HEK293 (cell line): ENCODE measurements around the gene LHX6.

Source experiments
- CTCF ChIA-PET: fragments of 350-600 bp; formaldehyde crosslinking; extraction: SDS; loops from one replicate; lab custom pipeline; 2021; ENCODE audit warnings: antibody characterized with exemption; lab: Yijun Ruan, JAX
- POLR2A ChIA-PET: fragments of 300-600 bp; formaldehyde crosslinking; extraction: SDS; loops from one replicate; lab custom pipeline; 2020; ENCODE audit warnings: antibody characterized with exemption, inconsistent platforms; lab: Yijun Ruan, JAX
- H3K27ac ChIP-seq: fragments of 200-500 bp; sonication (Bioruptor generic); 2 replicates; pipeline ENCODE4 v1.5.1; 2014; ENCODE audit warnings: low read depth, low read length, control low read depth, inconsistent platforms; ENCODE audit errors: extremely low read depth
- H3K36me3 ChIP-seq, 2 experiments: fragments of 200-500 bp in 1 of 2; sonication (Bioruptor generic) in 1 of 2; 1 replicate in 1 of 2; 2 replicates in 1 of 2; pipeline ENCODE4 v1.5.1; 2014 to 2017; ENCODE audit warnings: inconsistent platforms in 2 of 2, low read length in 2 of 2; ENCODE audit not compliant: control insufficient read depth in 2 of 2, insufficient read depth in 1 of 2
- H3K4me1 ChIP-seq: fragments of 200-500 bp; sonication (Bioruptor generic); 2 replicates; pipeline ENCODE4 v1.5.1; 2014; ENCODE audit warnings: mild to moderate bottlenecking, low read length, inconsistent platforms; ENCODE audit not compliant: control insufficient read depth, insufficient read depth
- H3K4me3 ChIP-seq: 2 replicates; pipeline ENCODE4 v1.5.1; 2011; ENCODE audit warnings: low read depth, mild to moderate bottlenecking, control low read depth, low read length, moderate library complexity
- H3K9me3 ChIP-seq: fragments of 200-500 bp; sonication (Bioruptor generic); 2 replicates; pipeline ENCODE4 v1.5.1; 2014; ENCODE audit warnings: low read depth, low read length, inconsistent platforms; ENCODE audit not compliant: control insufficient read depth, insufficient read depth
- HOXA7 ChIP-seq: sonication (generic); formaldehyde crosslinking; IDR thresholded peaks from 2 replicates; pipeline ENCODE4 v1.8.1; 2022; ENCODE audit warnings: missing genetic modification reagents, borderline replicate concordance
- HOXD13 ChIP-seq: sonication (generic); formaldehyde crosslinking; IDR thresholded peaks from 2 replicates; pipeline ENCODE4 v1.8.0; 2022; ENCODE audit warnings: missing genetic modification reagents, borderline replicate concordance
- PRDM4 ChIP-seq: fragments of 450-650 bp; formaldehyde crosslinking; IDR thresholded peaks from 2 replicates; pipeline ENCODE4 v1.5.1; 2017; ENCODE audit warnings: missing biosample characterization, missing genetic modification characterization
- TRIM28 ChIP-seq: IDR thresholded peaks from 2 replicates; pipeline ENCODE4 v1.6.1; 2011; ENCODE audit warnings: low read length, control low read depth, borderline replicate concordance
- ZBTB20 ChIP-seq: fragments of 450-650 bp; formaldehyde crosslinking; IDR thresholded peaks from 2 replicates; pipeline ENCODE4 v1.5.1; 2016; ENCODE audit warnings: missing biosample characterization, missing genetic modification characterization
- ZBTB48 ChIP-seq: fragments of 450-650 bp; formaldehyde crosslinking; IDR thresholded peaks from 2 replicates; pipeline ENCODE4 v1.5.1; 2016; ENCODE audit warnings: missing biosample characterization, missing genetic modification characterization
- ZNF133 ChIP-seq: fragments of 450-650 bp; formaldehyde crosslinking; IDR thresholded peaks from 2 replicates; pipeline ENCODE4 v1.5.1; 2016; ENCODE audit warnings: missing biosample characterization, missing genetic modification characterization
- ZNF157 ChIP-seq: fragments of 450-650 bp; formaldehyde crosslinking; IDR thresholded peaks from 2 replicates; pipeline ENCODE4 v1.5.1; 2016; ENCODE audit warnings: missing biosample characterization, missing genetic modification characterization
- ZNF2 ChIP-seq: fragments of 450-650 bp; formaldehyde crosslinking; IDR thresholded peaks from 2 replicates; pipeline ENCODE4 v1.5.1; 2016; ENCODE audit warnings: missing biosample characterization, missing genetic modification characterization
- ZNF416 ChIP-seq: fragments of 450-650 bp; formaldehyde crosslinking; IDR thresholded peaks from 2 replicates; pipeline ENCODE4 v1.5.1; 2016; ENCODE audit warnings: missing biosample characterization, missing genetic modification characterization
- ZNF426 ChIP-seq: fragments of 450-650 bp; formaldehyde crosslinking; IDR thresholded peaks from 2 replicates; pipeline ENCODE4 v1.5.1; 2017; ENCODE audit warnings: missing biosample characterization, missing genetic modification characterization, mild to moderate bottlenecking, inconsistent platforms, moderate library complexity
- ZNF501 ChIP-seq: fragments of 450-650 bp; formaldehyde crosslinking; IDR thresholded peaks from 2 replicates; pipeline ENCODE4 v1.5.1; 2016; ENCODE audit warnings: missing biosample characterization, missing genetic modification characterization
- ZNF561 ChIP-seq: fragments of 450-650 bp; IDR thresholded peaks from 2 replicates; pipeline ENCODE4 v1.5.1; 2018; ENCODE audit warnings: missing biosample characterization, missing genetic modification characterization, borderline replicate concordance
- ZNF658 ChIP-seq: fragments of 450-650 bp; formaldehyde crosslinking; IDR thresholded peaks from 2 replicates; pipeline ENCODE4; 2016; ENCODE audit warnings: missing biosample characterization, missing genetic modification characterization
- ZNF692 ChIP-seq: fragments of 450-650 bp; formaldehyde crosslinking; IDR thresholded peaks from 2 replicates; pipeline ENCODE4 v1.5.1; 2016; ENCODE audit warnings: missing biosample characterization, missing genetic modification characterization
- ZSCAN4 ChIP-seq: fragments of 450-650 bp; formaldehyde crosslinking; IDR thresholded peaks from 2 replicates; pipeline ENCODE4 v1.5.1; 2017; ENCODE audit warnings: missing biosample characterization, missing genetic modification characterization
- TF ChIP-seq, protein P1 (sequence below): fragments of 450-650 bp; formaldehyde crosslinking; IDR thresholded peaks from 2 replicates; pipeline ENCODE4 v1.5.1; 2017; ENCODE audit warnings: missing biosample characterization, missing genetic modification characterization
- TF ChIP-seq, protein P2 (sequence below): fragments of 450-650 bp; formaldehyde crosslinking; conservative IDR thresholded peaks from 2 replicates; pipeline ENCODE4 v1.5.1; 2016; ENCODE audit warnings: low read depth, missing biosample characterization, missing genetic modification characterization

Gene LHX6

GRCh38 chr9:122201641-122202040 is 27.1 kb downstream of the LHX6 start:
- TF ChIP-seq, protein P1, sequence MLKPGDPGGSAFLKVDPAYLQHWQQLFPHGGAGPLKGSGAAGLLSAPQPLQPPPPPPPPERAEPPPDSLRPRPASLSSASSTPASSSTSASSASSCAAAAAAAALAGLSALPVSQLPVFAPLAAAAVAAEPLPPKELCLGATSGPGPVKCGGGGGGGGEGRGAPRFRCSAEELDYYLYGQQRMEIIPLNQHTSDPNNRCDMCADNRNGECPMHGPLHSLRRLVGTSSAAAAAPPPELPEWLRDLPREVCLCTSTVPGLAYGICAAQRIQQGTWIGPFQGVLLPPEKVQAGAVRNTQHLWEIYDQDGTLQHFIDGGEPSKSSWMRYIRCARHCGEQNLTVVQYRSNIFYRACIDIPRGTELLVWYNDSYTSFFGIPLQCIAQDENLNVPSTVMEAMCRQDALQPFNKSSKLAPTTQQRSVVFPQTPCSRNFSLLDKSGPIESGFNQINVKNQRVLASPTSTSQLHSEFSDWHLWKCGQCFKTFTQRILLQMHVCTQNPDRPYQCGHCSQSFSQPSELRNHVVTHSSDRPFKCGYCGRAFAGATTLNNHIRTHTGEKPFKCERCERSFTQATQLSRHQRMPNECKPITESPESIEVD (tag by site-specific recombination): no peak
- TF ChIP-seq ZBTB20 (tag by site-specific recombination) (no peak), ZNF2 (tag by site-specific recombination) (no peak), ZNF501 (tag by site-specific recombination) (no peak), PRDM4 (no peak), ZBTB48 (tag by site-specific recombination) (no peak), ZNF133 (tag by site-specific recombination) (no peak), ZSCAN4 (tag by site-specific recombination) (no peak), TRIM28 (no peak), HOXD13 (no peak), ZNF157 (no peak), ZNF658 (tag by site-specific recombination) (no peak), ZNF561 (tag by site-specific recombination) (no peak), ZNF426 (tag by site-specific recombination) (no peak), ZNF692 (tag by site-specific recombination) (no peak), HOXA7 (CRISPR knock-in tag) (no peak), ZNF416 (tag by site-specific recombination) (no peak)
- TF ChIP-seq, protein P2, sequence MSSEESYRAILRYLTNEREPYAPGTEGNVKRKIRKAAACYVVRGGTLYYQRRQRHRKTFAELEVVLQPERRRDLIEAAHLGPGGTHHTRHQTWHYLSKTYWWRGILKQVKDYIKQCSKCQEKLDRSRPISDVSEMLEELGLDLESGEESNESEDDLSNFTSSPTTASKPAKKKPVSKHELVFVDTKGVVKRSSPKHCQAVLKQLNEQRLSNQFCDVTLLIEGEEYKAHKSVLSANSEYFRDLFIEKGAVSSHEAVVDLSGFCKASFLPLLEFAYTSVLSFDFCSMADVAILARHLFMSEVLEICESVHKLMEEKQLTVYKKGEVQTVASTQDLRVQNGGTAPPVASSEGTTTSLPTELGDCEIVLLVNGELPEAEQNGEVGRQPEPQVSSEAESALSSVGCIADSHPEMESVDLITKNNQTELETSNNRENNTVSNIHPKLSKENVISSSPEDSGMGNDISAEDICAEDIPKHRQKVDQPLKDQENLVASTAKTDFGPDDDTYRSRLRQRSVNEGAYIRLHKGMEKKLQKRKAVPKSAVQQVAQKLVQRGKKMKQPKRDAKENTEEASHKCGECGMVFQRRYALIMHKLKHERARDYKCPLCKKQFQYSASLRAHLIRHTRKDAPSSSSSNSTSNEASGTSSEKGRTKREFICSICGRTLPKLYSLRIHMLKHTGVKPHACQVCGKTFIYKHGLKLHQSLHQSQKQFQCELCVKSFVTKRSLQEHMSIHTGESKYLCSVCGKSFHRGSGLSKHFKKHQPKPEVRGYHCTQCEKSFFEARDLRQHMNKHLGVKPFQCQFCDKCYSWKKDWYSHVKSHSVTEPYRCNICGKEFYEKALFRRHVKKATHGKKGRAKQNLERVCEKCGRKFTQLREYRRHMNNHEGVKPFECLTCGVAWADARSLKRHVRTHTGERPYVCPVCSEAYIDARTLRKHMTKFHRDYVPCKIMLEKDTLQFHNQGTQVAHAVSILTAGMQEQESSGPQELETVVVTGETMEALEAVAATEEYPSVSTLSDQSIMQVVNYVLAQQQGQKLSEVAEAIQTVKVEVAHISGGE: no peak
- Histone ChIP-seq H3K27ac (no peak overlapping the region), H3K36me3 (no peaks in the 10 kb centered on the region), H3K4me3 (no peak overlapping the region), H3K9me3 (no peaks in the 10 kb centered on the region), H3K4me1 (no peaks in the 10 kb centered on the region)
- POLR2A ChIA-PET: no interaction called here
- CTCF ChIA-PET: interaction anchor here (0.9 kb wide), 1 partner anchor 29 kb away, joined by 3 read pairs; no protein-coding TSS in a partner anchor
